Panc1 (cell line): Measurements from ENCODE around the gene UHRF2.

Experiments
- CTCF ChIP-seq: fragments of 450-650 bp; IDR thresholded peaks from 2 replicates; pipeline ENCODE4 v1.5.1; 2017; ENCODE audit warnings: mild to moderate bottlenecking
- POLR2AphosphoS5 ChIP-seq: IDR thresholded peaks from 2 replicates; pipeline ENCODE4 v1.6.1; 2012; ENCODE audit warnings: mild to moderate bottlenecking, low read depth, low read length, moderate library complexity
- SIN3A ChIP-seq: IDR thresholded peaks from 2 replicates; pipeline ENCODE4 v1.6.1; 2012; ENCODE audit warnings: low read depth, mild to moderate bottlenecking, low read length, moderate library complexity, borderline replicate concordance; ENCODE audit not compliant: insufficient read depth
- TF ChIP-seq, protein P1 (sequence below), 2 experiments: IDR thresholded peaks; 2 replicates each; pipeline ENCODE4 v1.6.1; 2011 to 2012; ENCODE audit warnings: low read depth in 2 of 2, control low read depth in 1 of 2, low read length in 1 of 2, mild to moderate bottlenecking in 1 of 2, moderate library complexity in 1 of 2; ENCODE audit not compliant: insufficient read depth in 1 of 2

GRCh38 chr9:6506571-6506970, 93.6 kb downstream of the UHRF2 start:
- TF ChIP-seq CTCF, result no peak
- TF ChIP-seq POLR2AphosphoS5, result no peak
- TF ChIP-seq, protein P1, sequence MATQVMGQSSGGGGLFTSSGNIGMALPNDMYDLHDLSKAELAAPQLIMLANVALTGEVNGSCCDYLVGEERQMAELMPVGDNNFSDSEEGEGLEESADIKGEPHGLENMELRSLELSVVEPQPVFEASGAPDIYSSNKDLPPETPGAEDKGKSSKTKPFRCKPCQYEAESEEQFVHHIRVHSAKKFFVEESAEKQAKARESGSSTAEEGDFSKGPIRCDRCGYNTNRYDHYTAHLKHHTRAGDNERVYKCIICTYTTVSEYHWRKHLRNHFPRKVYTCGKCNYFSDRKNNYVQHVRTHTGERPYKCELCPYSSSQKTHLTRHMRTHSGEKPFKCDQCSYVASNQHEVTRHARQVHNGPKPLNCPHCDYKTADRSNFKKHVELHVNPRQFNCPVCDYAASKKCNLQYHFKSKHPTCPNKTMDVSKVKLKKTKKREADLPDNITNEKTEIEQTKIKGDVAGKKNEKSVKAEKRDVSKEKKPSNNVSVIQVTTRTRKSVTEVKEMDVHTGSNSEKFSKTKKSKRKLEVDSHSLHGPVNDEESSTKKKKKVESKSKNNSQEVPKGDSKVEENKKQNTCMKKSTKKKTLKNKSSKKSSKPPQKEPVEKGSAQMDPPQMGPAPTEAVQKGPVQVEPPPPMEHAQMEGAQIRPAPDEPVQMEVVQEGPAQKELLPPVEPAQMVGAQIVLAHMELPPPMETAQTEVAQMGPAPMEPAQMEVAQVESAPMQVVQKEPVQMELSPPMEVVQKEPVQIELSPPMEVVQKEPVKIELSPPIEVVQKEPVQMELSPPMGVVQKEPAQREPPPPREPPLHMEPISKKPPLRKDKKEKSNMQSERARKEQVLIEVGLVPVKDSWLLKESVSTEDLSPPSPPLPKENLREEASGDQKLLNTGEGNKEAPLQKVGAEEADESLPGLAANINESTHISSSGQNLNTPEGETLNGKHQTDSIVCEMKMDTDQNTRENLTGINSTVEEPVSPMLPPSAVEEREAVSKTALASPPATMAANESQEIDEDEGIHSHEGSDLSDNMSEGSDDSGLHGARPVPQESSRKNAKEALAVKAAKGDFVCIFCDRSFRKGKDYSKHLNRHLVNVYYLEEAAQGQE (IDR thresholded peaks at IDR 0.05; ENCODE audit: insufficient read depth in 1 of 2, low read depth in 2 of 2, low read length in 1 of 2), result no peak
- no peak for TF ChIP-seq SIN3A
